OCI-LY7 (cell line): ENCODE data around the gene EID2B.

Experiments used
- CTCF ChIP-seq: fragments of 200-600 bp; sonication (generic); conservative IDR thresholded peaks from 2 replicates; pipeline ENCODE4 v1.5.1; 2014; ENCODE audit warnings: mild to moderate bottlenecking, antibody characterized with exemption, low read length, moderate library complexity, mixed read lengths
- EZH2phosphoT487 ChIP-seq: fragments of 200-600 bp; sonication (generic); IDR thresholded peaks from 2 replicates; pipeline ENCODE4 v1.6.1; 2018; ENCODE audit warnings: low read depth, borderline replicate concordance, mild to moderate bottlenecking, mixed run types, antibody characterized with exemption, low read length, moderate library complexity, mixed read lengths

GRCh38 chr19:39553082-39553652, 20.5 kb upstream of the EID2B start:
- TF ChIP-seq EZH2phosphoT487, result no peak
- no peak for TF ChIP-seq CTCF
